Ishikawa (cell line): Measurements from ENCODE around the gene DLX6.

Source experiments
- CEBPB ChIP-seq: IDR thresholded peaks from 2 replicates; pipeline ENCODE4 v1.6.1; 2012
- CREB1 ChIP-seq: IDR thresholded peaks from 2 replicates; pipeline ENCODE4 v1.6.1; 2012; ENCODE audit warnings: low read depth
- EGR1 ChIP-seq: IDR thresholded peaks from 2 replicates; pipeline ENCODE4 v1.6.1; 2012
- EP300 ChIP-seq: IDR thresholded peaks from 2 replicates; pipeline ENCODE4 v1.6.1; 2012; ENCODE audit warnings: borderline replicate concordance
- FOXM1 ChIP-seq: IDR thresholded peaks from 2 replicates; pipeline ENCODE4 v1.6.1; 2012; ENCODE audit warnings: low read depth, borderline replicate concordance
- NFIC ChIP-seq: IDR thresholded peaks from 2 replicates; pipeline ENCODE4 v1.6.1; 2012
- RAD21 ChIP-seq: IDR thresholded peaks from 2 replicates; pipeline ENCODE4 v1.6.1; 2012; ENCODE audit warnings: low read depth
- TAF1 ChIP-seq: IDR thresholded peaks from 2 replicates; pipeline ENCODE4 v1.6.1; 2012; ENCODE audit warnings: low read depth, mild to moderate bottlenecking
- TCF12 ChIP-seq: IDR thresholded peaks from 2 replicates; pipeline ENCODE4 v1.6.1; 2012; ENCODE audit warnings: low read depth
- TEAD4 ChIP-seq: IDR thresholded peaks from 2 replicates; pipeline ENCODE4 v1.6.1; 2012
- YY1 ChIP-seq: IDR thresholded peaks from 2 replicates; pipeline ENCODE4 v1.6.1; 2012; ENCODE audit warnings: low read depth
- ZBTB7A ChIP-seq: IDR thresholded peaks from 2 replicates; pipeline ENCODE4 v1.6.1; 2012; ENCODE audit warnings: low read depth
- TF ChIP-seq, protein P1 (sequence below): IDR thresholded peaks from 2 replicates; pipeline ENCODE4 v1.6.1; 2012
- TF ChIP-seq, protein P2 (sequence below): IDR thresholded peaks from 2 replicates; pipeline ENCODE4 v1.6.1; 2012

DLX6 gene

DNA sequence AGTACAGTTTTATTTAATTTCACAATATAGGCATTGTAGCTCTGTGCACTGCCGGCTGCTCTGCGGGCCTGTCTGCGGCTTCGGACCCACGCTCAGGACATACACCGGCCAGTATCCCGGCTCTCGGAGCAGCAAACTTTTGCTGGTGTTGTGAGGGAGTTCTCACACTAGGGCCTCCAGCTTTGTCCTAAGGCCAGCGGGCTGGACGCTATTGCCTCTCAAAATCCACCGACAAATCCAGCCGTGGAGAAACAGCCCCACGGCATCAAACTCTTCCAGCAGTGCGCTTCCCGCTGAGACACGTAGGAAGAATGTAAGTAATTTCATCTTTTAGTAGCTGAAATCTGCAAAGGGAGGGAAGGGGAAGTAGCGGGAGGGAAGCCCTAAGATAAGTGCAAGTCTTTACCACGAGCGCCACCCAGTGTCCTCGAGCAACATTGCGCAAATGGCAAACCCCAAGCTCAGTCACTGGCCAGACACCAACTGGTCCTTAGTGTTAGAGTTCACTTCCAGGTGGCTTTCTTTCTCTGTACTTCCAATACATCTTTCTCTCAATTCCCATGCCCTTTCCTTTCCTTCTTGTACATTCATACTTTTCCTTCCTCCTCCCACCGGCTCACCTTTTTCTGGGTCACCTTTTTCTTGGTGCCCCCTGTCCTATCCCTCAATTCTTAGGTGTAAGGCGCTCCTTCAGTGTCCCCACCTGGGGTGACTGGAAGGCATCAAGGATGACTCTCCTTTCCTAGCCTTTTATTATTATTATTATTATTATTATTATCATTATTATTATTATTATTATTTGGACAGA, 22.3 kb downstream of the DLX6 start:
- peak; percentile 97 for TF ChIP-seq RAD21
- TF ChIP-seq YY1, result no peak
- TF ChIP-seq TAF1, result no peak
- no peak for TF ChIP-seq NFIC
- TF ChIP-seq CEBPB, result peak; percentile 58; the same call in 1 of the 2 replicates
- TF ChIP-seq TCF12, result no peak
- TF ChIP-seq EP300, result no peak
- no peak for TF ChIP-seq CREB1
- TF ChIP-seq FOXM1, result no peak
- TF ChIP-seq ZBTB7A, result no peak
- TF ChIP-seq, protein P1, sequence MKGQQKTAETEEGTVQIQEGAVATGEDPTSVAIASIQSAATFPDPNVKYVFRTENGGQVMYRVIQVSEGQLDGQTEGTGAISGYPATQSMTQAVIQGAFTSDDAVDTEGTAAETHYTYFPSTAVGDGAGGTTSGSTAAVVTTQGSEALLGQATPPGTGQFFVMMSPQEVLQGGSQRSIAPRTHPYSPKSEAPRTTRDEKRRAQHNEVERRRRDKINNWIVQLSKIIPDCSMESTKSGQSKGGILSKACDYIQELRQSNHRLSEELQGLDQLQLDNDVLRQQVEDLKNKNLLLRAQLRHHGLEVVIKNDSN, result no peak

DNA sequence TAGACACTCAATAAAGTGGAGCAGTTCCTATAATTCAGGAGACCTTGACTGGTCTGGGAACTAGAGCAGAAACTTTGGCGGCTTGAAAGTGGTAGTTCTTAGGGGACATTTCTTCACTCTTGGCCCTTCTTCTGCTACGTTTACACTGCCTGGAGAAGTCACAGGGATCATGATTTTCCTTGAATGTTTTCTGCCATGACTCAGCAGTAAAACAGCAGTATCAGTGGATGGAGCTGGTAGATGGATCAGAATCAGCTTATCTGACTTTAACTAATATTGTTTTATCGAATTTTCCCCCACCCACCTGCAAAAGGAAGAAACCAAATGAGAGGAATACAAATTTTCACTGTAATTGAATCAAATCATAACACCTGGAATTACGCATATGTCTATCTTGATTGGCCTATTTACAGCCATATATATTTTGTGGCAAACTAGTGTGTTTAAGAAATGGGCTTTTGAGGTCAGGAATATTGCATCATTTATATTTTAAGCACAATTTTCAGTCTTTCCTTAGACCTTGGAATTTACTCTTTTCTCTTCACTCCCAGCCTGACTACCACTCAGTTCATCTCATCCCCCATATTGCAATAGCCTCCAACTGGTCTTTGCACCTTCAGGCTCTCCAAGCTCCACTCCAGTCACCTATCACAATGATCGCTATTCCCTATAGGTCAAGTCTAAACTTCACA, 34.2 kb downstream of the DLX6 start:
- TF ChIP-seq, protein P2, sequence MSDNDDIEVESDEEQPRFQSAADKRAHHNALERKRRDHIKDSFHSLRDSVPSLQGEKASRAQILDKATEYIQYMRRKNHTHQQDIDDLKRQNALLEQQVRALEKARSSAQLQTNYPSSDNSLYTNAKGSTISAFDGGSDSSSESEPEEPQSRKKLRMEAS, result no peak
- TF ChIP-seq, protein P1, result no peak
- TF ChIP-seq CREB1 (no peak), TAF1 (no peak), CEBPB (no peak), TEAD4 (no peak), ZBTB7A (no peak), EGR1 (no peak), TCF12 (no peak), EP300 (no peak), FOXM1 (no peak), RAD21 (no peak), NFIC (no peak)

DNA sequence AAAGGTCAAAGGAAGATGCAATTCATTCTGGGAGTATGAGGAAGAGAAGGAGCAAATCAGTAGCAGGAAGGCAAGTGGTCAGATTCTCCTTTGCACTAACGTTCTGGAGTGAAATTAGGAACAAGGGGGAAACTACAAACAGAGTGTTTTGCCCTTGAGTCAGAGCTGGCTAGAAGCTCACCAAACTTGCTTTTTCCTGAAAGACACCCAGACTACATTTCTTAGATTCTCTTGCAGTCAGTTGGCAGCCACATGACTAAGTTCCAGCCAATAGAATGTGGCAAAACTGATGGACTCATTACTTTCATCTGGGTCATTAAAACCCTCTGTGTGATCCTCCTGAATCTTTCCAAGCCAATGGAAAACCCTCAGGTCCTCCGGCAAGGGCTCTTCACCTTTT, 37.9 kb downstream of the DLX6 start:
- TF ChIP-seq YY1 (no peak), CEBPB (no peak)
- TF ChIP-seq, protein P2, result no peak
